OCI-LY3 (cell line): Measurements from ENCODE around the gene MS4A15.
A peak's percentile ranks its signal among the peaks of the same experiment; 100 is the strongest.

Experiments
- H2AFZ ChIP-seq: fragments of 200-600, 300-600 bp; shearing (Covaris generic); 2 replicates; pipeline ENCODE4 v1.6.0; 2014; ENCODE audit warnings: antibody characterized with exemption, low read depth, low read length
- H3K27ac ChIP-seq: fragments of 200-600, 300-600 bp; sonication (generic); 2 replicates; pipeline ENCODE4 v1.5.1; 2014; ENCODE audit warnings: mild to moderate bottlenecking, low read length, moderate library complexity, mixed read lengths
- H3K27me3 ChIP-seq: fragments of 200-600, 300-600 bp; sonication (generic); 2 replicates; pipeline ENCODE4 v1.6.1; 2014; ENCODE audit warnings: low read depth, low read length, mixed read lengths
- H3K36me3 ChIP-seq: fragments of 200-600, 300-600 bp; sonication (generic); replicated peaks from 2 replicates; pipeline ENCODE3; 2014; ENCODE audit warnings: low read depth, low read length, mixed read lengths
- H3K4me1 ChIP-seq: fragments of 300-600, 200-600 bp; sonication (generic); 2 replicates; pipeline ENCODE4 v1.6.1; 2014; ENCODE audit warnings: low read length, mixed read lengths
- H3K4me2 ChIP-seq: fragments of 200-600, 300-600 bp; sonication (generic); 2 replicates; pipeline ENCODE4 v1.6.1; 2014; ENCODE audit warnings: low read length, mixed read lengths
- H3K4me3 ChIP-seq: fragments of 300-600, 200-600 bp; sonication (generic); 2 replicates; pipeline ENCODE4 v1.5.1; 2014; ENCODE audit warnings: antibody characterized with exemption, mild to moderate bottlenecking, low read length, moderate library complexity
- H3K79me2 ChIP-seq: fragments of 300-600, 200-600 bp; shearing (Covaris generic); 2 replicates; pipeline ENCODE4 v1.6.1; 2014; ENCODE audit warnings: mild to moderate bottlenecking, low read length, mixed read lengths
- H3K9ac ChIP-seq: fragments of 300-600, 200-600 bp; shearing (Covaris generic); 2 replicates; pipeline ENCODE4 v1.6.0; 2014; ENCODE audit warnings: mild to moderate bottlenecking, low read length, moderate library complexity
- H3K9me3 ChIP-seq: fragments of 200-600, 300-600 bp; shearing (Covaris generic); 2 replicates; pipeline ENCODE4 v1.6.1; 2014; ENCODE audit warnings: low read length, mixed read lengths; ENCODE audit not compliant: insufficient read depth
- H4K20me1 ChIP-seq: fragments of 200-600, 300-600 bp; sonication (generic); 2 replicates; pipeline ENCODE4 v1.6.1; 2016; ENCODE audit warnings: low read length, mixed read lengths; ENCODE audit not compliant: insufficient read depth
- EZH2phosphoT487 ChIP-seq: fragments of 200-600 bp; shearing (Covaris generic); IDR thresholded peaks from 2 replicates; pipeline ENCODE4 v1.6.1; 2018; ENCODE audit warnings: antibody characterized with exemption, mixed run types, low read depth
- TF ChIP-seq, protein P1 (sequence below): fragments of 200-600, 300-600 bp; sonication (generic); IDR thresholded peaks from 2 replicates; pipeline ENCODE4 v1.5.1; 2014; ENCODE audit warnings: antibody characterized with exemption, low read length, low read depth

The MS4A15 gene

DNA sequence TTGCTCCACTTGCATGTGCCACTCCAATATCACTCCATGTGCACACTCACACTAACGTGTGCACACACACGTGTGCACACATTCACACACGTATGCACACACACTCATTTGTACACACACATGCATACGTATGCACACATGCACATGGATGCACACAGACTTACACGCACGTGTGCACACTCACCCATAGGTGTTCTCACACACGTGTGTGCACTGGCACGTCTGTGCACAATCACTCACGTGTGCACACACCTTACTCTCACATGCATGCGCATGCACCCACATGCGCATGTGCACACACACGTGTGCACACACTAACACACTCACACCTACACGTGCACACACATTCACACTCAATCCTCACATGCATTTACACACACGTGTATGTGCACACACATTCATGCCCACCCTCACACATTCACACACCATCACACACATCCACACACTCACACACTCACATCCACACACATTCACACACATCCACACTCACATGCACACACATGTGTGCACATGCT is 9.3 kb upstream of the MS4A15 start:
- no peaks in the 10 kb centered on the region for H3K36me3 ChIP-seq
- TF ChIP-seq, protein P1, sequence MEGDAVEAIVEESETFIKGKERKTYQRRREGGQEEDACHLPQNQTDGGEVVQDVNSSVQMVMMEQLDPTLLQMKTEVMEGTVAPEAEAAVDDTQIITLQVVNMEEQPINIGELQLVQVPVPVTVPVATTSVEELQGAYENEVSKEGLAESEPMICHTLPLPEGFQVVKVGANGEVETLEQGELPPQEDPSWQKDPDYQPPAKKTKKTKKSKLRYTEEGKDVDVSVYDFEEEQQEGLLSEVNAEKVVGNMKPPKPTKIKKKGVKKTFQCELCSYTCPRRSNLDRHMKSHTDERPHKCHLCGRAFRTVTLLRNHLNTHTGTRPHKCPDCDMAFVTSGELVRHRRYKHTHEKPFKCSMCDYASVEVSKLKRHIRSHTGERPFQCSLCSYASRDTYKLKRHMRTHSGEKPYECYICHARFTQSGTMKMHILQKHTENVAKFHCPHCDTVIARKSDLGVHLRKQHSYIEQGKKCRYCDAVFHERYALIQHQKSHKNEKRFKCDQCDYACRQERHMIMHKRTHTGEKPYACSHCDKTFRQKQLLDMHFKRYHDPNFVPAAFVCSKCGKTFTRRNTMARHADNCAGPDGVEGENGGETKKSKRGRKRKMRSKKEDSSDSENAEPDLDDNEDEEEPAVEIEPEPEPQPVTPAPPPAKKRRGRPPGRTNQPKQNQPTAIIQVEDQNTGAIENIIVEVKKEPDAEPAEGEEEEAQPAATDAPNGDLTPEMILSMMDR: no peak
- no peak for TF ChIP-seq EZH2phosphoT487
- no peak overlapping the region for H3K4me2 ChIP-seq
- no peaks in the 10 kb centered on the region for H3K9me3 ChIP-seq
- H3K79me2 ChIP-seq: no peaks in the 10 kb centered on the region
- H2AFZ ChIP-seq: no peak overlapping the region
- no peak overlapping the region for H3K27ac ChIP-seq
- no peak overlapping the region for H3K9ac ChIP-seq
- H4K20me1 ChIP-seq: no peaks in the 10 kb centered on the region
- no peak overlapping the region for H3K4me3 ChIP-seq
- peaks cover 39% of the 10 kb centered on the region; the same call in 1 of the 2 replicates for H3K27me3 ChIP-seq
- peaks cover 12% of the 10 kb centered on the region for H3K4me1 ChIP-seq

DNA sequence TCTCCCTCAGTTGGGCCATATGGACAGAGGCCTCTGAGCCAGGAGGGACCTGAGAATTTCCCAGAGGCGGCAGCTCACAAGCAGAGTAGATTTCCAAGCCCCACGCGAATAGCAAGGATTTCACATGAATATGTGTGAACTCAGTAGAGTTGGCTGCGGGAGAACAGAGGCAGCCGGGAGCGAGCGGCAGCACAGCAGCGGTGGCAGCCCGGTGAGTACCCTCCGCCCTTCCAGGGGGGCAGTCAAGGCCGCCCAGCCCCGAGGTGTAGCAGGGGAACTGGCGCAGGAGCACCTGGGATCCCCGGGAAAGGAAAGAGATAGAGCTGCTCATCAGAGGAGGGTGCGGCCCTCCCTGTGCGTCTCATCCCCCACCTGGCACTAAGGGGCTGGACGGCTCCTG is 8.4 kb upstream of the MS4A15 start:
- H3K27me3 ChIP-seq: peaks cover 47% of the 10 kb centered on the region; the same call in 1 of the 2 replicates
- H3K9me3 ChIP-seq: no peaks in the 10 kb centered on the region
- no peaks in the 10 kb centered on the region for H4K20me1 ChIP-seq
- H3K36me3 ChIP-seq: no peaks in the 10 kb centered on the region
- peak overlapping the region; percentile 70 for H3K4me2 ChIP-seq
- H3K9ac ChIP-seq: no peak overlapping the region
- H3K79me2 ChIP-seq: no peaks in the 10 kb centered on the region
- peaks cover 12% of the 10 kb centered on the region for H3K4me1 ChIP-seq
- H3K27ac ChIP-seq: no peak overlapping the region
- TF ChIP-seq EZH2phosphoT487: no peak
- TF ChIP-seq, protein P1: no peak
- H3K4me3 ChIP-seq: no peak overlapping the region
- no peak overlapping the region for H2AFZ ChIP-seq

DNA sequence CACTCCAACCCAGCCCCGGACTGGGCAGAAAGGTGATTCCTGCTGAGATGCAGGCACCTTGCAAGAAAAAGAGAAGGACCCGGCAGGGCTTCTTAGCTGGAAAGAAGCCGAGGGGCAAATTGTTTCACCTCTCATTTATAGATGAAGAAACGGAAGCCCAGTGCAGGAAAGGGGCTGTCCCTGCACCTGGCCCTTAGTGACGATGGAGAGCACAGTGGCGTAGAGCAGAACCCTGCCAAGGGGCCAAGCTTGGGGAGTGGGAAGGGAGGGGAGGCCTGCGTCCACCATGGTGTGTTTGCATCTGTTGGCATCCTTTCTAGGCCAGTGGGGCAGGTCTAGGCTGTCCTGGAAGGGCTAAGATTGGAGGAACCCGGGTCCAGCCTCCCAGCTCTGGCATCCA is 7.8 kb upstream of the MS4A15 start:
- peak overlapping the region; percentile 31; the same call in 1 of the 2 replicates for H3K4me3 ChIP-seq
- peak overlapping the region; percentile 65; the same call in 1 of the 2 replicates for H2AFZ ChIP-seq
- H3K4me2 ChIP-seq: peak overlapping the region; percentile 70
- H3K27me3 ChIP-seq: peaks cover 52% of the 10 kb centered on the region; the same call in 1 of the 2 replicates
- no peak overlapping the region for H3K27ac ChIP-seq
- TF ChIP-seq EZH2phosphoT487: no peak
- TF ChIP-seq, protein P1: no peak
- no peaks in the 10 kb centered on the region for H3K9me3 ChIP-seq
- H3K9ac ChIP-seq: no peak overlapping the region
- H3K79me2 ChIP-seq: no peaks in the 10 kb centered on the region
- H3K36me3 ChIP-seq: no peaks in the 10 kb centered on the region
- no peaks in the 10 kb centered on the region for H4K20me1 ChIP-seq
- H3K4me1 ChIP-seq: peaks cover 12% of the 10 kb centered on the region

DNA sequence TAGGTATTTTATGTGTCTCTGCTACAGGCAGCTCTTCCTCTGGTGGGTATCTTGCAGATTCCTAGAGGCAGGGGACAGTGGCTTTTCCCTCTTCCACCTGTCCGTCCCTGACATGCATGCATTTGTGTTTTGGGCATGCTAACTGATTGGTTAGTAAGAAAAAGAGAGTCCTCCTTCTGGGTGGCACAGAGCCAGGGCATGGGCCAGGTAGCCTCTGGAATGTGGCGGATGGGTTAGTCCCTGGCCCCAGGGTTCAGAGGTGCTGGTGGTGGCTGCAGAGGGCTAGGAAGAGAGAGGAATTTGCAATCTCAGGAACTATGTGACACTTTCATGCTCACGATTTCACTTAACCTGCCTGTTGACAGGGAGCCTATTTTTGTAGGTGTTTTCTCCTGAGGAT is 5.8 kb upstream of the MS4A15 start:
- TF ChIP-seq, protein P1: no peak
- no peak for TF ChIP-seq EZH2phosphoT487
- Histone ChIP-seq H3K4me2 (no peak overlapping the region), H3K36me3 (no peaks in the 10 kb centered on the region)

More for the DNA sequence above, 5.8 kb upstream of the MS4A15 start:
- Histone ChIP-seq H3K9ac (no peak overlapping the region), H3K27me3 (peaks cover 36% of the 10 kb centered on the region; the same call in 1 of the 2 replicates), H3K4me3 (no peak overlapping the region), H3K79me2 (no peaks in the 10 kb centered on the region), H3K27ac (no peak overlapping the region), H3K9me3 (no peaks in the 10 kb centered on the region), H4K20me1 (no peaks in the 10 kb centered on the region), H2AFZ (no peak overlapping the region), H3K4me1 (peaks cover 12% of the 10 kb centered on the region)
